ENCODE measurements around the gene ATG16L2. TPM values are rescaled to one million over a fixed set of nuclear protein-coding genes. Genes with fewer than 3 reads are reported as not detected.
A peak's percentile ranks its signal among the peaks of the same experiment; 100 is the strongest.

The ATG16L2 gene
- total and polyA plus RNA-seq, 2 donors (not counting 1 experiment from before 2014, with no cell fraction given) = 212 to 350 TPM

GRCh38 chr11:72863916-72864315, 49.7 kb downstream of the ATG16L2 start:
- Histone ChIP-seq H3K36me3 (replicated peaks in 1 of 2; ENCODE audit: control extremely low read depth in 1 of 2, control insufficient read depth in 1 of 2, extremely low read depth in 1 of 2, insufficient read depth in 2 of 2, low read length in 1 of 2) (peaks cover 16 to 79% of the 10 kb centered on the region in 2 experiments), H2AFZ (ENCODE audit: insufficient read depth, low read depth, low read length, poor library complexity, severe bottlenecking) (no peak overlapping the region), H3K9me3 (ENCODE audit: control extremely low read depth in 1 of 3, control insufficient read depth in 2 of 3, insufficient read depth in 1 of 3, low read length in 2 of 3) (no peaks in the 10 kb centered on the region), H3K4me1 (ENCODE audit: control insufficient read depth in 2 of 2, insufficient read depth in 2 of 2, low read length in 2 of 2) (no peaks in the 10 kb centered on the region), H3K27ac (ENCODE audit: low read length in 2 of 2) (peak overlapping the region in 1 of 2 donors; percentile 30), H3K4me2 (replicated peaks; ENCODE audit: low read depth, low read length, poor library complexity, severe bottlenecking) (no peak overlapping the region), H3K79me2 (ENCODE audit: control insufficient read depth, insufficient read depth, low read length) (peaks cover 49% of the 10 kb centered on the region), H3K27me3 (replicated peaks in 1 of 4; ENCODE audit: control extremely low read depth in 1 of 4, control insufficient read depth in 3 of 4, insufficient read depth in 4 of 4, low read length in 3 of 4) (no peaks in the 10 kb centered on the region), H3K9ac (ENCODE audit: low read length) (no peak overlapping the region), H4K20me1 (ENCODE audit: control insufficient read depth, insufficient read depth, low read length, poor library complexity, severe bottlenecking) (peaks cover 6% of the 10 kb centered on the region), H3K4me3 (ENCODE audit: control extremely low read depth in 1 of 5, extremely low read depth in 1 of 5, insufficient read depth in 1 of 5, low read depth in 2 of 5, low read length in 4 of 5) (no peak overlapping the region)
- Mint-ChIP-seq H3K27ac (peak overlapping the region; percentile 75), H3K4me1 (peaks cover 15% of the 10 kb centered on the region), H3K9me3 (ENCODE audit: insufficient read depth) (no peaks in the 10 kb centered on the region), H3K4me3 (no peak overlapping the region), H3K27me3 (no peaks in the 10 kb centered on the region)
- ChIA-PET POLR2A (no interaction called here), CTCF (interaction anchor here (0.7 to 1.1 kb wide), 3 partner anchors 16 to 1147 kb away, joined by 3 to 4 read pairs (median 3); no protein-coding TSS in a partner anchor)
- no peak for DNase-seq
- 58% methylated on average over 1 of the region's 1 CpG for WGBS (ENCODE audit: insufficient coverage)
- no peak for ATAC-seq (ENCODE audit: low read depth)
- TF ChIP-seq EZH2 (IDR thresholded peaks at IDR 0.05; ENCODE audit: borderline replicate concordance, insufficient read depth, low read depth, low read length, poor library complexity, severe bottlenecking) (no peak), CTCF (IDR thresholded peaks at IDR 0.05) (no peak)
- intact Hi-C loops (cut with micrococcal nuclease) = no loop called here

GRCh38 chr11:72864702-72865655, 50.8 kb downstream of the ATG16L2 start:
- ChIA-PET POLR2A (no interaction called here), CTCF (interaction anchor here (0.5 to 1.5 kb wide), 8 partner anchors 15 to 1146 kb away, joined by 3 to 8 read pairs (median 4); no protein-coding TSS in a partner anchor)
- Histone ChIP-seq H3K4me1 (ENCODE audit: control insufficient read depth in 2 of 2, insufficient read depth in 2 of 2, low read length in 2 of 2) (no peaks in the 10 kb centered on the region), H3K9me3 (ENCODE audit: control extremely low read depth in 1 of 3, control insufficient read depth in 2 of 3, insufficient read depth in 1 of 3, low read length in 2 of 3) (no peaks in the 10 kb centered on the region), H3K27ac (ENCODE audit: low read length in 2 of 2) (peak overlapping the region in 1 of 2 donors; percentile 66), H3K4me2 (replicated peaks; ENCODE audit: low read depth, low read length, poor library complexity, severe bottlenecking) (no peak overlapping the region), H3K27me3 (replicated peaks in 1 of 4; ENCODE audit: control extremely low read depth in 1 of 4, control insufficient read depth in 3 of 4, insufficient read depth in 4 of 4, low read length in 3 of 4) (no peaks in the 10 kb centered on the region), H3K36me3 (replicated peaks in 1 of 2; ENCODE audit: control extremely low read depth in 1 of 2, control insufficient read depth in 1 of 2, extremely low read depth in 1 of 2, insufficient read depth in 2 of 2, low read length in 1 of 2) (peaks cover 13 to 78% of the 10 kb centered on the region in 2 experiments), H3K9ac (ENCODE audit: low read length) (no peak overlapping the region), H3K79me2 (ENCODE audit: control insufficient read depth, insufficient read depth, low read length) (peaks cover 47% of the 10 kb centered on the region), H2AFZ (ENCODE audit: insufficient read depth, low read depth, low read length, poor library complexity, severe bottlenecking) (no peak overlapping the region), H4K20me1 (ENCODE audit: control insufficient read depth, insufficient read depth, low read length, poor library complexity, severe bottlenecking) (peaks cover 8% of the 10 kb centered on the region), H3K4me3 (ENCODE audit: control extremely low read depth in 1 of 5, extremely low read depth in 1 of 5, insufficient read depth in 1 of 5, low read depth in 2 of 5, low read length in 4 of 5) (no peak overlapping the region)
- peak overlapping the region; percentile 78 for H3K27ac Mint-ChIP-seq
- 88% methylated on average over 1 of the region's 5 CpGs for WGBS (ENCODE audit: insufficient coverage)
- DNase-seq (no peak), ATAC-seq (ENCODE audit: low read depth) (no peak)
- H3K9me3 Mint-ChIP-seq (ENCODE audit: insufficient read depth) = no peaks in the 10 kb centered on the region
- intact Hi-C loops (cut with micrococcal nuclease) = no loop called here
- TF ChIP-seq CTCF (IDR thresholded peaks at IDR 0.05) (no peak), EZH2 (IDR thresholded peaks at IDR 0.05; ENCODE audit: borderline replicate concordance, insufficient read depth, low read depth, low read length, poor library complexity, severe bottlenecking) (no peak)
- no peak overlapping the region for H3K4me3 Mint-ChIP-seq
- H3K4me1 Mint-ChIP-seq = peaks cover 12% of the 10 kb centered on the region
- H3K27me3 Mint-ChIP-seq = no peaks in the 10 kb centered on the region
